ENCODE results near the gene TMPRSS4.
A peak's percentile ranks its signal among the peaks of the same experiment; 100 is the strongest.

The TMPRSS4 gene

GRCh38 chr11:118145285-118146227, 68.7 kb downstream of the TMPRSS4 start:
- Histone ChIP-seq H3K36me3 (ENCODE audit: insufficient read depth, low read length) (no peaks in the 10 kb centered on the region), H3K9me3 (ENCODE audit: low read length) (no peaks in the 10 kb centered on the region), H3K9me2 (ENCODE audit: low read depth, low read length) (no peaks in the 10 kb centered on the region), H3K9ac (ENCODE audit: low read length) (no peak overlapping the region; the same call in 1 of the 2 replicates), H3K4me1 (ENCODE audit: insufficient read depth, low read length, severe bottlenecking) (peaks cover 4% of the 10 kb centered on the region), H3K27ac (ENCODE audit: low read depth, low read length, poor library complexity, severe bottlenecking) (no peak overlapping the region), H3F3A (ENCODE audit: insufficient read depth, low read length) (no peaks in the 10 kb centered on the region), H3K4me2 (ENCODE audit: low read length) (peak overlapping the region; percentile 70), H4K20me1 (ENCODE audit: insufficient read depth, low read length) (no peaks in the 10 kb centered on the region), H3K27me3 (ENCODE audit: insufficient read depth, low read length) (no peaks in the 10 kb centered on the region), H2AFZ (ENCODE audit: low read length) (no peak overlapping the region), H3K79me2 (ENCODE audit: insufficient read depth, low read length) (no peaks in the 10 kb centered on the region), H3K4me3 (ENCODE audit: low read depth, low read length, poor library complexity, severe bottlenecking) (peak overlapping the region; percentile 58)
- TF ChIP-seq EZH2 (IDR thresholded peaks at IDR 0.05; ENCODE audit: borderline replicate concordance, low read length): no peak
- TF ChIP-seq, protein P1, sequence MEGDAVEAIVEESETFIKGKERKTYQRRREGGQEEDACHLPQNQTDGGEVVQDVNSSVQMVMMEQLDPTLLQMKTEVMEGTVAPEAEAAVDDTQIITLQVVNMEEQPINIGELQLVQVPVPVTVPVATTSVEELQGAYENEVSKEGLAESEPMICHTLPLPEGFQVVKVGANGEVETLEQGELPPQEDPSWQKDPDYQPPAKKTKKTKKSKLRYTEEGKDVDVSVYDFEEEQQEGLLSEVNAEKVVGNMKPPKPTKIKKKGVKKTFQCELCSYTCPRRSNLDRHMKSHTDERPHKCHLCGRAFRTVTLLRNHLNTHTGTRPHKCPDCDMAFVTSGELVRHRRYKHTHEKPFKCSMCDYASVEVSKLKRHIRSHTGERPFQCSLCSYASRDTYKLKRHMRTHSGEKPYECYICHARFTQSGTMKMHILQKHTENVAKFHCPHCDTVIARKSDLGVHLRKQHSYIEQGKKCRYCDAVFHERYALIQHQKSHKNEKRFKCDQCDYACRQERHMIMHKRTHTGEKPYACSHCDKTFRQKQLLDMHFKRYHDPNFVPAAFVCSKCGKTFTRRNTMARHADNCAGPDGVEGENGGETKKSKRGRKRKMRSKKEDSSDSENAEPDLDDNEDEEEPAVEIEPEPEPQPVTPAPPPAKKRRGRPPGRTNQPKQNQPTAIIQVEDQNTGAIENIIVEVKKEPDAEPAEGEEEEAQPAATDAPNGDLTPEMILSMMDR (IDR thresholded peaks at IDR 0.05; ENCODE audit: low read length): peak; percentile 76

DNA sequence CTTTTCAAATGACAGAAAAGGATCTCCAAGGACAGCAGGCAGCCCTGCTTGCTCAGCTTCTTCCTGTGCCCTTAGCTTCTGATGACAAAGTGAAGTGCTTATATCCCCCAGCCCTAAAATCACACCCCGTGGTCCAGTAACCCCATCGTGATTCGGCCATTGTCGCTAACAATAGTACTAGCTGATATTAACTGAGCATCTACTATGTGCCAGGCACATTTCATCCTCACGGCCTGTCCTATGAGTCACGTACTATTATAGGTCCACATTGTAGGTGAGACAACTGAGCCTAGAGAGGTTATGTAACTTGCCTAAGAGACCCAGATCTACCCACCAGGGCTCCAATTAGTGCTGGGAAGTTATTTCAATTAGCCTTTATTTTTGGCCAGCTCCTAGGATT, 69.7 kb downstream of the TMPRSS4 start:
- Histone ChIP-seq H3K9me3 (ENCODE audit: low read length) (no peaks in the 10 kb centered on the region), H3K79me2 (ENCODE audit: insufficient read depth, low read length) (no peaks in the 10 kb centered on the region), H3K4me2 (ENCODE audit: low read length) (no peak overlapping the region), H3K9ac (ENCODE audit: low read length) (no peak overlapping the region), H3K27me3 (ENCODE audit: insufficient read depth, low read length) (no peaks in the 10 kb centered on the region), H3K4me3 (ENCODE audit: low read depth, low read length, poor library complexity, severe bottlenecking) (no peak overlapping the region), H2AFZ (ENCODE audit: low read length) (no peak overlapping the region), H3F3A (ENCODE audit: insufficient read depth, low read length) (no peaks in the 10 kb centered on the region), H3K4me1 (ENCODE audit: insufficient read depth, low read length, severe bottlenecking) (peaks cover 4% of the 10 kb centered on the region), H4K20me1 (ENCODE audit: insufficient read depth, low read length) (no peaks in the 10 kb centered on the region), H3K27ac (ENCODE audit: low read depth, low read length, poor library complexity, severe bottlenecking) (no peak overlapping the region), H3K36me3 (ENCODE audit: insufficient read depth, low read length) (no peaks in the 10 kb centered on the region), H3K9me2 (ENCODE audit: low read depth, low read length) (no peaks in the 10 kb centered on the region)
- no peak for TF ChIP-seq EZH2 (IDR thresholded peaks at IDR 0.05; ENCODE audit: borderline replicate concordance, low read length)
- TF ChIP-seq, protein P1 (IDR thresholded peaks at IDR 0.05; ENCODE audit: low read length): no peak

- Histone ChIP-seq H3K9me2 (ENCODE audit: low read depth, low read length) (no peaks in the 10 kb centered on the region), H3K27me3 (ENCODE audit: insufficient read depth, low read length) (no peaks in the 10 kb centered on the region), H3K9me3 (ENCODE audit: low read length) (no peaks in the 10 kb centered on the region), H3K79me2 (ENCODE audit: insufficient read depth, low read length) (no peaks in the 10 kb centered on the region), H3K4me3 (ENCODE audit: low read depth, low read length, poor library complexity, severe bottlenecking) (no peak overlapping the region), H3K36me3 (ENCODE audit: insufficient read depth, low read length) (no peaks in the 10 kb centered on the region), H3F3A (ENCODE audit: insufficient read depth, low read length) (no peaks in the 10 kb centered on the region), H4K20me1 (ENCODE audit: insufficient read depth, low read length) (no peaks in the 10 kb centered on the region), H2AFZ (ENCODE audit: low read length) (no peak overlapping the region), H3K9ac (ENCODE audit: low read length) (no peak overlapping the region), H3K27ac (ENCODE audit: low read depth, low read length, poor library complexity, severe bottlenecking) (no peak overlapping the region), H3K4me2 (ENCODE audit: low read length) (no peak overlapping the region), H3K4me1 (ENCODE audit: insufficient read depth, low read length, severe bottlenecking) (peaks cover 4% of the 10 kb centered on the region)
- no peak for TF ChIP-seq EZH2 (IDR thresholded peaks at IDR 0.05; ENCODE audit: borderline replicate concordance, low read length)
- TF ChIP-seq, protein P1 (IDR thresholded peaks at IDR 0.05; ENCODE audit: low read length): no peak
These were observed 70.6 kb downstream of the TMPRSS4 start for GRCh38 chr11:118147502-118147901.
